Psoas muscle (tissue), 8 donors: ENCODE measurements around the gene STK10. TPM values are rescaled to one million over a fixed set of nuclear protein-coding genes. Genes with fewer than 3 reads are reported as not detected.

Source experiments
- ATAC-seq, 4 donors: fragments of 200-7000 bp; cut with Tn5 transposase; one replicate each; pipeline ENCODE4 v1.9.1; 2020; ENCODE audit warnings: moderate library complexity in 3 of 4, mild to moderate bottlenecking in 2 of 4
- DNase-seq, 2 donors: peaks; one replicate each; pipeline ENCODE4 v3.0.0-alpha.2; 2020
- H3K27ac ChIP-seq: fragments of 200-600 bp; one replicate; pipeline ENCODE4 v1.8.0; 2022
- H3K27me3 ChIP-seq, 3 donors: fragments of 200-600 bp in 1 of 3; one replicate each; pipeline versions ENCODE4 v1.6.1 to v1.8.0; 2013 to 2022; ENCODE audit warnings: low read length in 2 of 3, mild to moderate bottlenecking in 2 of 3, moderate library complexity in 1 of 3; ENCODE audit not compliant: insufficient read depth in 3 of 3
- H3K36me3 ChIP-seq, 2 donors: fragments of 200-600 bp in 1 of 2; one replicate each; pipeline versions ENCODE4 v1.6.1 to v1.8.0; 2013 to 2022; ENCODE audit warnings: low read depth in 1 of 2, mild to moderate bottlenecking in 1 of 2, moderate library complexity in 1 of 2; ENCODE audit not compliant: insufficient read depth in 1 of 2
- H3K4me1 ChIP-seq: fragments of 200-600 bp; one replicate; pipeline ENCODE4 v1.8.0; 2022
- H3K4me3 ChIP-seq: fragments of 200-600 bp; one replicate; pipeline ENCODE4 v1.8.0; 2022; ENCODE audit warnings: mild to moderate bottlenecking
- H3K9me3 ChIP-seq: fragments of 200-600 bp; one replicate; pipeline ENCODE4 v1.8.0; 2022
- CTCF ChIP-seq: fragments of 200-600 bp; IDR thresholded peaks from one replicate; pipeline ENCODE4 v1.8.0; 2022; ENCODE audit warnings: antibody characterized with exemption
- WGBS, 3 donors: extraction: QIAGEN DNeasy Blood & Tissue Kit; methylation state at CpG; one replicate each; pipeline versions ENCODE4 v1.1.6 to v1.1.7; 2013; 5-methylcytosine and 5-hydroxymethylcytosine counted together
- intact Hi-C, 2 donors: fragments of 100-400 bp; cut with DNase I; formaldehyde crosslinking; loops; one replicate each; pipeline versions ENCODE4 v1.11.0 to v1.14.2; 2022
- long read RNA-seq, 2 donors: library from polyadenylated mRNA; unstranded; transcript quantifications; one replicate each; pipeline ENCODE4 v2.0.0, GENCODE V29; 2021
- polyA plus RNA-seq, 3 donors: library from polyadenylated mRNA; stranded (reverse); fragments of 200-250 nt; gene quantifications; one replicate each; pipeline ENCODE4 v1.2.3, GENCODE V29; 2013
- total RNA-seq, 4 donors: library from RNA; stranded (reverse); fragmentation: NEBNext Ultra II Directional in 2 of 4; extraction: Animal tissue kit (Norgen Biotek cat#: 25700) in 2 of 4; gene quantifications; one replicate each; pipeline versions ENCODE4 v1.2.1 to v1.2.4, GENCODE V29; 2021 to 2023
- donor health status: healthy with polysubstance abuse.
- donor health status: DM: no; HTN: no; CAD: no; lungs with moderate emphysema.
- donor health status: Bipolar disorder and iron deficiency.
- donor health status: healthy.
- donor health status: DM: yes; HTN: yes; CAD: no.
- donor health status: DM: no; HTN: no; CAD: no.
- donor health status: DM: no; HTN: no; CAD: no.
- donor health status: DM: yes; HTN: yes; CAD: no.

STK10 gene
- total RNA-seq (1 to 10 TPM; 6.1 to 8.6 (median 6.6) TPM), polyA plus RNA-seq (1 to 10 TPM; 1.9 to 6.4 (median 3.7) TPM)
- long read RNA-seq, donor 1, full-length matches to known transcripts: 2 of 6 reads
- long read RNA-seq, donor 1, partial matches to known transcripts: 2 of 6 reads
- long read RNA-seq, donor 1, other reads (novel, unspliced or antisense): 2 of 6 reads
- long read RNA-seq, donor 2, full-length matches to known transcripts: 3 of 5 reads
- long read RNA-seq, donor 2, partial matches to known transcripts: 1 of 5 reads
- long read RNA-seq, donor 2, other reads (novel, unspliced or antisense): 1 of 5 reads

GRCh38 chr5:172188033-172188892, at the start of gene STK10:
Gene STK10 (minus strand): TSS chr5:172188224. CDS start chr5:172188042, 182 bp downstream.
- Histone ChIP-seq H3K27ac (peak within 1 kb of the TSS; percentile 87), H3K9me3 (no peaks in the 10 kb centered on the region), H3K27me3 (no peaks in the 10 kb centered on the region), H3K4me1 (peaks cover 13% of the 10 kb centered on the region), H3K36me3 (no peaks in the 10 kb centered on the region), H3K4me3 (peak within 1 kb of the TSS; percentile 94)
- WGBS, 3 donors: 0 to 1% (median 0%) methylated on average over 57 to 102 of the region's 102 CpGs
- intact Hi-C loops: loop anchor here (1.0 to 5.0 kb wide), 4 partner anchors 81 to 276 kb away; partner anchors contain the start of gene UBTD2 (in 1 of the 2)
- TF ChIP-seq CTCF: peak; percentile 91
- peak; percentile 93 to 96 for DNase-seq
- ATAC-seq: peak; percentile 94 to 96 (median 94)

- Histone ChIP-seq H3K27me3 (no peaks in the 10 kb centered on the region), H3K9me3 (no peaks in the 10 kb centered on the region), H3K27ac (no peak overlapping the region), H3K4me1 (peaks cover 10% of the 10 kb centered on the region), H3K36me3 (peaks cover 3 to 32% of the 10 kb centered on the region in 2 donors), H3K4me3 (no peak overlapping the region)
- ATAC-seq (no peak), DNase-seq (no peak)
- 61 to 69% (median 64%) methylated on average over 3 of the region's 3 CpGs for WGBS, 3 donors
- TF ChIP-seq CTCF: no peak
- intact Hi-C loops: no loop called here
Observed at GRCh38 chr5:172235827-172236736, 48.1 kb upstream of the STK10 start.

GRCh38 chr5:172235132-172235780, 47.2 kb upstream of the STK10 start:
- no peak overlapping the region for H3K27ac ChIP-seq
- H3K27me3 ChIP-seq: no peaks in the 10 kb centered on the region
- DNase-seq (no peak), ATAC-seq (no peak)
- intact Hi-C loops: no loop called here
- H3K4me3 ChIP-seq: no peak overlapping the region
- 42 to 70% (median 53%) methylated on average over 4 of the region's 4 CpGs for WGBS, 3 donors
- no peak for TF ChIP-seq CTCF
- peaks cover 3 to 37% of the 10 kb centered on the region in 2 donors for H3K36me3 ChIP-seq
- no peaks in the 10 kb centered on the region for H3K9me3 ChIP-seq
- peaks cover 10% of the 10 kb centered on the region for H3K4me1 ChIP-seq

GRCh38 chr5:172234031-172234430, 46.0 kb upstream of the STK10 start:
- intact Hi-C loops: no loop called here

More at GRCh38 chr5:172234031-172234430, 46.0 kb upstream of the STK10 start:
- Histone ChIP-seq H3K36me3 (peaks cover 3 to 37% of the 10 kb centered on the region in 2 donors), H3K27ac (no peak overlapping the region), H3K9me3 (no peaks in the 10 kb centered on the region), H3K27me3 (no peaks in the 10 kb centered on the region), H3K4me1 (peaks cover 10% of the 10 kb centered on the region), H3K4me3 (no peak overlapping the region)
- no peak for TF ChIP-seq CTCF
- DNase-seq (no peak), ATAC-seq (no peak)
- WGBS, 3 donors: 97 to 98% (median 97%) methylated on average over 4 of the region's 4 CpGs
